ENCODE measurements around the gene IL36G.

IL36G gene

DNA sequence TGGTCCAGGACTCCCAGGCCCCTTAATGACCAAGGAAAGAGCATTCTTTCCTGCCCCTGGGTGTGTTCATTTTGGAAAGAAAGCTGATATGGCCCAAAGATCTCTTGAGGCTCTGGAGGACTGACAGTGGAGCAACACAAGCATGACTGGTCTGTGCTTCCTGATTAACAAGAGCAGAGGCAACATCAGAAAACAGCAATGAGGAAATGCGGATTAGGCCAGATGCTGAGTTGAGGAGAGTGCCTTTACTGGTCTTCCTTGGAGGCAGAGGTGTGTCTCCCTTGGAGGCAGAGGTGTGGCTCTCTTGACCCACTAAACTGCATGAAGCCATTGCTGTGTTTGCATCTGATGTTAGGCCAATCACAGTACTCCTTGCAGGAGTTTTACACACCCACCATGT is 54.9 kb downstream of the IL36G start:
- TF ChIP-seq, protein P1, sequence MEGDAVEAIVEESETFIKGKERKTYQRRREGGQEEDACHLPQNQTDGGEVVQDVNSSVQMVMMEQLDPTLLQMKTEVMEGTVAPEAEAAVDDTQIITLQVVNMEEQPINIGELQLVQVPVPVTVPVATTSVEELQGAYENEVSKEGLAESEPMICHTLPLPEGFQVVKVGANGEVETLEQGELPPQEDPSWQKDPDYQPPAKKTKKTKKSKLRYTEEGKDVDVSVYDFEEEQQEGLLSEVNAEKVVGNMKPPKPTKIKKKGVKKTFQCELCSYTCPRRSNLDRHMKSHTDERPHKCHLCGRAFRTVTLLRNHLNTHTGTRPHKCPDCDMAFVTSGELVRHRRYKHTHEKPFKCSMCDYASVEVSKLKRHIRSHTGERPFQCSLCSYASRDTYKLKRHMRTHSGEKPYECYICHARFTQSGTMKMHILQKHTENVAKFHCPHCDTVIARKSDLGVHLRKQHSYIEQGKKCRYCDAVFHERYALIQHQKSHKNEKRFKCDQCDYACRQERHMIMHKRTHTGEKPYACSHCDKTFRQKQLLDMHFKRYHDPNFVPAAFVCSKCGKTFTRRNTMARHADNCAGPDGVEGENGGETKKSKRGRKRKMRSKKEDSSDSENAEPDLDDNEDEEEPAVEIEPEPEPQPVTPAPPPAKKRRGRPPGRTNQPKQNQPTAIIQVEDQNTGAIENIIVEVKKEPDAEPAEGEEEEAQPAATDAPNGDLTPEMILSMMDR (conservative IDR thresholded peaks at IDR 0.05) = no peak
- TF ChIP-seq ZFX (IDR thresholded peaks at IDR 0.05) = no peak
- no peak overlapping the region for H3K27ac ChIP-seq

DNA sequence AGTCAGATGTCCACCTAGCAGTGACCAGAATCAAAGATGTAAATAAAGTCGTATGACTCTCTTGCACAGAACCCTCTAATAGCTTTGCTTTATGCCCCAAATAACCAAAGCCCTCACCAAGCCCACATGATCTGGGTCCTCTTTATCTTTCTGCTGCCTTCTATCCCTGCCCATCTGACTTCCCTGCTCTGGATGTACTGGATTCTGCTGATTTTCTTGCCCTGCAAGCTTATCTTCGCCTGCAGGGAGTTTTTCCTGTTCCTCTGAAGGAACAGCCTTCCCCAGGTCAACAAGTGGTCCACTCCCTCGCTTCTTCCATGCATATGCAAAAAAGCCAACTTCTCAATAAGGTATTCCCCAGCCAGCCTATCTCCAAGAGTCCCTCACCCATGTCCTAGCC is 56.2 kb downstream of the IL36G start:
- TF ChIP-seq, protein P1 (conservative IDR thresholded peaks at IDR 0.05) = no peak
- TF ChIP-seq ZFX (IDR thresholded peaks at IDR 0.05) = no peak
- no peak overlapping the region for H3K27ac ChIP-seq

Data from C4-2B (cell line).